ENCODE measurements around the gene SPEM1. TPM values are rescaled to one million over a fixed set of nuclear protein-coding genes. Genes with fewer than 3 reads are reported as not detected.
A peak's percentile ranks its signal among the peaks of the same experiment; 100 is the strongest.

The SPEM1 gene
- total RNA-seq, 1 donor from 2014 or later, result not detected

DNA sequence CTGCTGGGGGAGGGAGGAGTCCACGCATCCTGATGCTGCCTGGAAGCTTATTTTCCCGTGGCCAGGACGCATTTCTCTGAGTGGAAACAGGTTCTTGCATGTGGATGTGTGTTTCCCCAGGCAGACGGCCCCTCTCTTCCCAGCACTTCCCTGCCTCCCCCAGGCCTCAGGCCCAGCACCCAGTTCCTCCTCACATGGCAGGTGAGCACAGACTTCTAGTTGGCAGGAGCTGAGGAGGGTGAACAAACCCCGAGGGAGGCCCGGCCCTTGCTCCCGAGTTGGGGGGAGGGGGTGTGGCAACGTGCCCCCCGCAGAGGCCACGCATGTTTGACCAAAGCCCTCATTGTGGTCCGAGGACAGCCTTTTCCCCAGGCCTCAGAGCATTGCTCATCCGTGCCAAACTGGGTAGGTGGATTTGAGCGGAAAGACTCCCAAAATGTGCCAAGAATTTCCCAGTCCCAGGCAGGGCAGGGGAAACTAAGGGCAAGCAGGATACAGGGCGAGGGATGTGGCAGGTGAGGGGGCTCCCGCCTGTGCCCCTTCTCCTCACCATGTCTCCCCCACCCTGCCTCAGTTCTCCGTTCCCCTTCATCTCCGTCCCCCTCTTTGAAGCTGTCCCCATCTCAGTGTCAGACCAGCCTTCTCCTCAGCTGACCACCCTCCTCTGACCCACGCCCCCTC, 1.5 kb upstream of the SPEM1 start:
- DNase-seq (ENCODE audit: low spot score), result no peak

DNA sequence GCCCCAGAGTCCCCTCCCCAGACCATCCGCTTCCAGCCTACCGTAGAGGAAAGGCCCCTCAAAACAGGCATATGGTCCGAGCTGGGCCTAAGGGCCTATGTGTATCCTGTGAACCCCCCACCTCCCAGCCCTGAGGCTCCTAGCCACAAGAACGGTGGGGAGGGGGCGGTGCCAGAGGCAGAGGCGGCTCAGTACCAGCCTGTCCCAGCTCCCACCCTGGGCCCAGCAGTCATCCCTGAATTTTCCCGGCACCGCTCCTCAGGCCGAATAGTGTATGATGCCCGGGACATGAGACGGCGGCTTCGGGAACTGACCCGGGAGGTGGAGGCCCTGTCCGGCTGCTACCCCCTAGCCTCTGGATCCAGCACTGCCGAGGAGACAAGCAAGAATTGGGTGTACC, 1.1 kb downstream of the SPEM1 start:
- no peak for DNase-seq (ENCODE audit: low spot score)

DNA sequence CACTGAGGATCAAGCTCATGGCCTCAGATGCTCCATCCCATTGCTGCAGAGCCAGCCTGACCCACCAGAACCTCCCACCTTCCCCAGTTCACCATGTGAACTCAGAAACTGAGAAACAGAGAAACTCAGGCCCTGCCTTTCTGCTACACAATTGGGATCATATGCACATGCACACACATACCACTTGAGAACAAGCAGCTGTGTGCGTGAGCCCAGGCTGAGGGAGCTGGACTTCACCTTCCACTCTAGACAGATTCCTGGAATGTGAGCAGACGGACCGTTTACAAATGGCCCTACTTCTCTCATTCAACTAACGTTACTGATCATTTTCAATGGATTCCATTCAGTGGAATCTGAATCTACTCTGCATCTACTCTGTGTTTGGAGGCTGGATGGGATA, 3.6 kb downstream of the SPEM1 start:
- no peak for DNase-seq (ENCODE audit: low spot score)

DNA sequence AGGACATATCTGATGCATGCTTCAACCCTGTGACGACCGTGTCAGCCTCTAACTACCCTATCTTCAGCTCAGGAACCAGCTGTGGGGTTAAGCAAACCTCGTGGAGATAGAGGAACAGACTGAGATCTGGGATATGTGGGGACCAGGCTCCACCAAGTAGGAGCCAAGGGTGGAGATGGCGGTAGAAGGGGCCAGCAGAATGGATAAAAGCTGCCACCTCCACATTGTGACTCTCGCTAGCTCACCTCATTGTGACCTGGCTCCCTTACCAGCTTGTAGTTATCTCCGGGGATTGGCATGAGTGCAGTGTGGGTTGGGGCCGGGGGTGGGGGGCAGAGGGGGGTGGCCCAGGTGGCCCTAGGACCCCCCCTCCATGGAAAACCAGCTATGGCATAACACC, 5.2 kb downstream of the SPEM1 start, which contains the start of gene SPEM2:
Gene SPEM2, plus strand, starts transcription at position 301 of the 400 bp plus-strand sequence. Its CDS starts 73 bp downstream, at position 374.
- DNase-seq (ENCODE audit: low spot score), result no peak

DNA sequence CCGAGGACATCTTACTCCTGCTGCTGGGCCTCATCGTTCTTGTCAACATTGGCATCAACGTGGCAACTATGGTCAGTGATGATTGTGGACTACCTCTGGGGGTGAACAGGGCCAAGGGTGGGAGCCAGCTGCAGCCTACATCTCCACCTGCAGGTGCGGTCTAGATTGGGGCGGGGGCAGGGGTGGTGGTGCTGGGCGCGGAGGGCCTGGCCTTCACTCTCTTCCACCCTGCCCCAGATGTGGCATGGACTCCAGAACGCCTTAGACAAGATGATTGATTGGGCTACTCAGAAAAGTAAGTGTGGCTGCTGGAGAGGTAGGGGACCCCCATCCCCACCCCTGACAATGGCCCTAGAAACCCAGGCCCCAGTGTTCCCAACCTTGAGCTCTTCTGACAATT, 5.6 kb downstream of the SPEM1 start:
- DNase-seq (ENCODE audit: low spot score), result no peak

DNA sequence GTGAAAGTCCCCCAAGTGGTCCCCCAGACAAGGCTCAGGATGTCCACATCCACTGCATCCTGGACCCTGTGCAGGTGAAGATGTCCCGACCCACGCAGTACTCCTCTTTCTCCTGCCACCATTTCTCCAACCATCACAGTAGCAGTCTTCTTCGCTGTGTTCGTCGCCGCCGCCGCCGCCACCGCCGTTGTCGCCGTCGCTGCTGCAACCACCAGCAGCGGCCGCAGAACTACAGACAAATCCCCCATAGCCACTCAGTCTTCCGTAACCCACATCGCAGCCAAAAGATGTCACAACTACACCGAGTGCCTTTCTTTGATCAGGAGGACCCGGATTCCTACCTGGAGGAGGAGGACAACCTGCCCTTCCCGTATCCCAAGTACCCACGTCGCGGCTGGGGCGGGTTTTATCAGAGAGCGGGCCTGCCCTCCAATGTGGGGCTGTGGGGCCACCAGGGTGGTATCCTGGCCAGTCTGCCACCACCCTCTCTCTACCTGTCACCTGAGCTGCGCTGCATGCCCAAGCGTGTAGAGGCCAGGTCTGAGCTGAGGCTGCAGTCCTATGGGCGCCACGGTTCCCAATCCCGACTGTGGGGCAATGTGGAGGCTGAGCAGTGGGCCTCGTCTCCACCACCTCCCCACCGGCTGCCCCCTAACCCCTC, 6.2 kb downstream of the SPEM1 start:
- no peak for DNase-seq (ENCODE audit: low spot score)

DNA sequence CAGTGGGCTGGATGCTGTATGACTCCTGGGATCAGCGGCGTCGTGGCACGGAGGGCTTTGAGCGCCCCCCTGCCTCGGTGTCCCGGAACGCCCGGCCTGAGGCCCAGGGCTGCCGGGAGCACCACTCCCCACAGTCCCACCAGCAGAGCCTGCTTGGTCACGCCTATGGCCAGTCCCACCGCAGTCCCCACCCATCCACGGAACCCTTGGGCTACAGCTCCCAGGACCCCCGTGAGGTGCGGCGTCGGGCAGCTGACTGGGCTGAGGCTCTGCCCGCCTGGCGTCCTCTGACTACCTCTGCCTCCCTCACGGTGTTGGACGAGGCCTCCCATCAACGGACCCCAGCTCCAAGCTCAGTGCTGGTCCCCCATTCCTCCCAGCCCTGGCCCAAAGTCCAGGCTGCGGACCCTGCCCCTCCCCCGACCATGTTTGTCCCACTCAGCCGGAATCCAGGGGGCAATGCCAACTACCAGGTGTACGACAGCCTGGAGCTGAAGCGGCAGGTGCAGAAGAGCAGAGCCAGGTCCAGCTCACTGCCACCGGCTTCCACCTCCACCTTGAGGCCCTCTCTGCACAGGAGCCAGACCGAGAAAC, 6.9 kb downstream of the SPEM1 start:
- DNase-seq (ENCODE audit: low spot score), result no peak

DNA sequence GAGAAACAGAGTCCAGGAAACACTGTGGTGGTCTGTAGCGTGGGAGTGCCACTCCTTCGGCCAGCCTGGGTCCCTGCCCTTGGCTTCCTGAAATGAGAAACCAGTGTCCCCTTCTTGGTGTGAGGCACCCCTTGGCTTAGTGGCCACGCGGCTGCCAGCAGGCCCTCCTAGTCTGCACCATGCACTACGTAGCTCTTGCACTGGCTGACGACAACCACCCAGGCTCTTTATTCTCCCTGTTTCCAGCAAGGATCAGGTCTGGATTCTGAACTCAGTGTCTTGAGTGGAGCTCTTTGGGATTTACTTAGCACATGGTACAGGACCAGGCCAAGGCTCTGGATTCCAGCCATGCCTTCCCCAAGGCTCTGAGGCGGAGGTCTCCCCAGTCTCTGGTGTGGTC, 7.4 kb downstream of the SPEM1 start:
- DNase-seq (ENCODE audit: low spot score), result no peak

DNA sequence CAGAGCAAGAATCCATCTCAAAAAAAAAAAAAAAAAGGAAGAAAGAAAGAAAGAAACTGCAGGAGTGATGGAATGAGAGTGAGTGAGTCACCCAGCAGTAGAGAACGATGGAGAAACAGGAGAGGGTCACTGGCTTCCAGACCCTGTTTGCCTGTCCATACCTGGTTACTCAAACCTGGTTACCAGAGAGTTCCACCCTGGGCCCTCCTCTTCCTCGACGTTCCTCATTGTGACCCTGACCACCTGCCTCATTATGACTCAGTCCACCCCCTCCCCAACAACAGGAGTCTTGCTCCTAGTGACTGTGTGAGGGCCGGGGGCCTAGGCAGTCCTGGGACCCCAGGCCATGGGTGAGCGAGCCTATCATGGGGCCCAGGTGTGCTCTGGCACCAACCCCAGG, 8.4 kb downstream of the SPEM1 start, which contains the start of gene SPEM3:
Gene SPEM3, plus strand, starts transcription at position 301 of the 400 bp plus-strand sequence. Its CDS starts 46 bp downstream, at position 347.
- no peak for DNase-seq (ENCODE audit: low spot score)

DNA sequence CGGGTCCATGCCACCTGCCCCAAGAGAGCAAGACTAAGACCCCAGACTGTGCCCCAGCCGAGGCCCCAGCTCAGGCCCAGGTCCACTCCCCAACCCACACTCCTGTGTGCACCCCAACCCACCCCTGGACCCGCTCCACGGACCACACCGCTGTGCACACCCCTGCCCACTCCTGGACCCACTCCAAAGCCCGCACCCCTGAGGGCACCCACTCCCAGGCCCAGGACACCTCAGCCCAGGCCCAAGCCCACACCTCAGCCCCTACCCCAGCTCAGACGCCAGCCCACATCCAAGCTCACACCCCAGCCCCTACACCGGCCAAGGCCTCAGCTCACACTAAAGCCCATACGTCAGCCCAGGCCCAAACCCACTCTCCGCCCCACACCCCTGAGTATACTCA, 9.6 kb downstream of the SPEM1 start:
- no peak for DNase-seq (ENCODE audit: low spot score)

DNA sequence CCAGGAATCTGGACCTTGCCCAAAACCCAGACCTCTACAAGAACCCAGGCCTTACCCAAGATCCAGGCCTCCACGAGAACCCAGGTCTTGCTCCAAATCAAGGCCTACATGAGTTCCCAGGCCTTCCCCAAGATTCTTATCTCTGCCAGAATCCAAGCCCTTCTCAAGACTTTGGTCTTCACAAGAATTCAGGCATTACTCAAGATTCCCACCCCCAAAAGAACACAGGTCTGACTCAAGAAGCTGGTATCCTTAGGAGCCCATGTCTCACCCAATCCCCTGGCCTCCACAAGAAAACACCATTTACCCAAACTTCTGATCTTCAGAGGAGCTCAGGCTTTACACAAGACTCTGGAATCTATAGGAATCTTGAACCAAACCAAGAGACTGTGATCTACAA, 11.1 kb downstream of the SPEM1 start:
- no peak for DNase-seq (ENCODE audit: low spot score)

DNA sequence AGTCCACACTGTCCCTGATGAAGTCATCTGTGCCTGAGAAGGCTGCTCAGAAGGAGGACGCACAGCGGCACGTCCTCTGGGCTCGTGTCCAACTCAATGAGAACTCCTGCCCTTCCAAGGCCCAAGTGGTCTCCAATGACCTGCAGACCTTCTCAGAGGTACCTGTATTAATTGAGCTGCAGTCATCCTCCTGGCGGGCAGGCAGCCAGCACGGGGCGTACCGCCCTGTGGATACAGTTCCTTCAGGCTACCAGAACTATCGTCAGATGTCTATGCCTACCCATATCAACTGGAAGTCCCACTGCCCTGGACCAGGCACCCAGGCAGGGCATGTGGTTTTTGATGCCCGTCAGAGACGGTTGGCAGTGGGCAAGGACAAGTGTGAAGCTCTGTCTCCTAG, 12.2 kb downstream of the SPEM1 start:
- DNase-seq (ENCODE audit: low spot score), result no peak

DNA sequence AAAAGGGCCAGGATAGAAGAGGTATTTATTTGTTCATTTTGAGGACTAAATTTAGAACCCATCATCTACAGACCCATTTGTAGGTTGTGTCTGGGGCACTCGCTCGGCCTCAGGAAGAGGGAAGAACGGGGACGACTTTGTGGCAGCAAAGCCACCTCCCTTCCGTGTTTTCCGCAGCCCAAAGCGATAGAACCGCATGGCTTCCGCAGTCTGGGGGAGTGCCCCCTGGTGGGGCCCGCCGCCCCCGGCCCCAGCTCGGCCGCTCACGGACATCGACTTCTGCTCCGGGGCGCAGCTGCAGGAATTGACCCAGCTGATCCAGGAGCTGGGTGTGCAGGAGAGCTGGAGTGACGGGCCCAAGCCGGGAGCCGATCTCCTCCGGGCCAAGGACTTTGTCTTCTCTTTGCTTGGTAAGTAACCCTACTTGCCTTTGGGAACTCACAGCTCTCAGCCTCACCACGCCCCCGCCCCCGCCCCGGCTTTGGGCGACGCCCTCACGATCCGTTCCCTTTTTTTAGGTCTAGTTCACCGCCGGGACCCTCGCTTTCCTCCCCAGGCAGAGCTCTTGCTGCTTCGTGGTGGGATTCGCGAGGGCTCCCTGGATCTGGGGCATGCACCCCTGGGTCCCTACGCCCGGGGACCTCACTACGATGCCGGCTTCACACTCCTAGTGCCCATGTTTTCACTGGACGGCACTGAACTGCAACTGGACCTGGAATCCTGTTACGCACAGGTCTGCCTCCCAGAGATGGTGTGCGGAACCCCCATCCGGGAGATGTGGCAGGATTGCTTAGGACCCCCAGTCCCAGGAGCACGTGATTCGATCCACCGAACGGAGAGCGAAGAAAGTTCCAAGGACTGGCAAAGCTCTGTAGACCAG, 15.8 kb downstream of the SPEM1 start:
- DNase-seq (ENCODE audit: low spot score), result no peak

DNA sequence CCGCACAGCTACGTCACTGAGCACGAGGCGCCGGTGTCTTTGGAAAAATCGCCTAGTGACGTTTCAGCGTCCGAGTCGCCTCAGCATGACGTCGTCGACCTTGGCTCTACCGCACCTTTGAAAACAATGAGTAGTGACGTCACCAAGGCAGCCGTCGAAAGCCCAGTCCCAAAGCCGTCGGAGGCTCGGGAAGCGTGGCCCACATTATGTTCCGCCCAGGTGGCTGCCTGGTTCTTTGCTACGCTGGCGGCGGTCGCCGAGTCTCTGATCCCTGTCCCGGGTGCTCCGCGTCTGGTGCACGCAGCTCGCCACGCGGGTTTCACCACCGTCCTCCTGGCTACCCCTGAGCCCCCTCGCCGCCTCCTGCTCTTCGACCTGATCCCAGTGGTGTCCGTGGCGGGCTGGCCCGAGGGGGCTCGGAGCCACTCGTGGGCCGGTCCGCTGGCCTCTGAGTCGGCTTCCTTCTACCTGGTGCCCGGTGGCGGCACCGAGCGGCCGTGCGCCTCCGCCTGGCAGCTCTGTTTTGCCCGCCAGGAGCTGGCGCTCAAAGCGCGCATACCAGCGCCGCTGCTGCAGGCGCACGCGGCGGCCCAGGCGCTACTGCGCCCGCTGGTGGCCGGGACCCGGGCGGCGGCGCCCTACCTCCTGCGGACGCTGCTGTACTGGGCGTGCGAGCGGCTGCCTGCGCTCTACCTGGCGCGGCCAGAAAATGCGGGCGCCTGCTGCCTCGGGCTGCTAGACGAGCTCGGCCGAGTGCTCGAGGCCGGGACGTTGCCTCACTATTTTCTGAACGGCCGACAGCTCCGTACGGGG, 16.6 kb downstream of the SPEM1 start:
- DNase-seq (ENCODE audit: low spot score), result peak; percentile 78

DNA sequence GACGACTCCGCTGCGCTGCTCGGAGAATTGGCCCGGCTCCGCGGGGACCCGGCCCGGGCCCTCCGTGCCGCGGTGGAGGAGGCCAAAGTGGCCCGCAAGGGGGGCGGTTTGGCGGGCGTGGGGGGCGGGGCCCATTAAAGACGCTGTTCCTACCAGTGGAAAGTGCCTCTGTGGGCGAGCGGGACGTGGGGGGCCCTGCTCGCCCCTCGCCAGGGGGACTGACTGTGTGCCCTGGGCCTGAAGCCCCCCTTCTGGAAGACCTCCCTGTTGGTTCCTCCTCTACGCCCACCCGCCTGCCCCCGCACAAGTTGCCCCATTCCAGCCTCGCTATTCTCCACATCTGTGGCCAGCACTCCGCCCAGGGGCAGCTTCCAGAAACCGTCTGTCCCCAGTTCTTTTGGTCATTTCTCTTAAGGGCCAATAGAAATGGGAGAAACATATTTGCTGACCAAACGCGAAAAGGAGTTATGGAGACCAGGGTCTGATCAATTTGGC, 17.3 kb downstream of the SPEM1 start:
- DNase-seq (ENCODE audit: low spot score), result no peak

DNA sequence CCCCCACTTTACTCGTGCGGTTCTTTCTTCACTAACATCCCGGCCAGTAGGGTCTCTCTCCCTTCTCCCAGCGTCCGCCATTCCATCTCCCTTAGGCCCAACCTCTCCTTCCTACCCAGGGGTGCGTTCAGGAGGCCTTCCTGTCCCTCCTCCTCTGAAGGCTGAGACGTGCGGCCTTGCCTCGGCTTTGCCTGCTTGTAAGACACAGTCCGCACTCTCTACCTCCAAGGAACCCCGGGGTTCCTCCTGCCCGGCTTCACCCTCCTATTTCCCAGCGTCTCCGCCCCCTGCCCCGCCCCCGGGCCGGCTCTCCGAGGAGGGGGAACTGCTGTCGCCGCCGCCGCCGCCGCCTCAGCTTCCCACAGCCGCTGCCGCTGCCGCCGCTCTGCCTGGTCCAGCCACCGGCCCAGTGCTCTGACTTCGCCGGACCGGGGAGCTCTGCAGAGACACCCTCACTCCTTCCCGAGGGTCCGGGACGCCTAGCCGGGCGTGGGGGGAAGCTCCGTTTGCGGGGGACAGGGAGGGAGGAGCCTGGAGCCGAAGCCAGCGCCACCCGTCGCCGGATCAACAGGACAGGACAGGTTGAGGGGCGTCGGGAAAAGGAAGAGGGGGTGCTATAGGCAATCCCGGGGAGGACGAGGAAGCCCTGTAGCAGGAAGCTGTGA, 18.0 kb downstream of the SPEM1 start:
- DNase-seq (ENCODE audit: low spot score), result peak; percentile 77

DNA sequence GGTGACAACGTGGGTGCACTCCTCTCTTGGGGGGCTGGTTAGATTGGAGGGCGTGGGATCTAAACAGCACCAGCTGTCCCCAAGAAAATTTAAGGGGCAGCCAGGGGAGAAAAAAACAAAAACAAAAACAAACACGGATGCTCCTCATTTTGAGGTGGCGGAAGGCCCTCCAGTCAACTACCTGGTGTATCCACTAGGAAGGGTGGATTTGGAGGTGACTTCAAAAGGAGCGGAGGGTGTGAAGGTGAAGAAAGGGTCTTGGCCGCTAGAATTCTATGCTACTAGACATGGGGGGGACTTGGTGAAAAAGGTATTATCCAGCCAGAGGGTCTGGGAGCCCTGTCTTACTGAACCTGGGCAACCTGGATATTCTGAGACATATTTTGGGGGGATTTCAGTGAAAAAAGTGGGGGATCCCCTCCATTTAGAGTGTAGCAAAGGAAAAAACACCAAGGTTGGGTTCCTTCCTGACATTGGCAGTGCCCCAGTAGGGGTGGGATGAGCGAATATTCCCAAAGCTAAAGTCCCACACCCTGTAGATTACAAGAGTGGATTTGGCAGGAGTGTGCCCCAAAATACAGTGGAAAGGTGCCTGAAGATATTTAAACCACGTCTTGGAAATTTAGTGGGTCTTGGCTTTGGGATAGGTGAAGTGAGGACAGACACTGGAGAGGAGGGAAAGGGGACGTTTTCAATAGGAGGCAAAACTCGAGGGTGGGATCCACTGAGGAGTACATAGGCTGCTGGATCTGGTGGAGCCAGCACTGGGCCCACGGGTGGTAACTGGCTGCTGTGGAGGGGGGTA, 18.7 kb downstream of the SPEM1 start:
- no peak for DNase-seq (ENCODE audit: low spot score)

DNA sequence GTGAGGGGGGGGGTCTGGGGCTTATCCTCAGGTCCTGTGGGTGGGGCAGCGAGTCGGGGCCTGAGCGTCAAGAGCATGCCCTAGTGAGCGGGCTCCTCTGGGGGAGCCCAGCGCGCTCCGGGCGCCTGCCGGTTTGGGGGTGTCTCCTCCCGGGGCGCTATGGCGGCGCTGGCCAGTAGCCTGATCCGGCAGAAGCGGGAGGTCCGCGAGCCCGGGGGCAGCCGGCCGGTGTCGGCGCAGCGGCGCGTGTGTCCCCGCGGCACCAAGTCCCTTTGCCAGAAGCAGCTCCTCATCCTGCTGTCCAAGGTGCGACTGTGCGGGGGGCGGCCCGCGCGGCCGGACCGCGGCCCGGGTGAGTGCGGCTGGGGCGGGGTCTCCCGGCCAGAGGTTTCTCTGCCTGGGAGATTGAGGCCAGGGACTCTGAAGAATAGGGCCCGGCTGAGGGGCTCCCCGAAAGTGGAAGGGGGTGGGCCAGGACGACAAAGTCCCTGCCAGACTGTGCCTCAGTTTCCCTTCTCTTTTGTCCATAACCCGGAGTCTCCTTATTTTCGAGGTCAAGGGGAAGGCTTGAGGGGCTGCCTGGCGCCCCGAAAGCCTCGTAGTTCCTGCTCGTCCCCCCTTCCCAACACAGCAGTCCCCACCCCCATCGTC, 19.5 kb downstream of the SPEM1 start, which contains the start of gene FGF11:
Gene FGF11, plus strand, starts transcription at position 51 of the 651 bp plus-strand sequence. Its CDS starts 109 bp downstream, at position 160.
- no peak for DNase-seq (ENCODE audit: low spot score)
